NB4 (cell line): Measurements from ENCODE around the gene CRYBA2.

Source experiments
- DNase-seq: peaks from one replicate; pipeline ENCODE4 v3.0.0; 2010; ENCODE audit warnings: low read depth
- H3K4me3 ChIP-seq: one replicate; pipeline ENCODE4 v1.5.1; 2011; ENCODE audit warnings: mild to moderate bottlenecking, low read depth, low read length, moderate library complexity
- MYC ChIP-seq: IDR thresholded peaks from 2 replicates; pipeline ENCODE4 v1.6.1; 2011; ENCODE audit warnings: low read depth, low read length
- POLR2A ChIP-seq: IDR thresholded peaks from 2 replicates; pipeline ENCODE4 v1.6.1; 2011; ENCODE audit warnings: mild to moderate bottlenecking; ENCODE audit not compliant: insufficient read length; ENCODE audit errors: extremely low read depth
- TF ChIP-seq, protein P1 (sequence below): IDR thresholded peaks from one replicate; pipeline ENCODE4 v1.5.1; 2012; ENCODE audit warnings: low read depth, low read length
- TF ChIP-seq, protein P2 (sequence below): IDR thresholded peaks from 2 replicates; pipeline ENCODE4 v1.6.1; 2011; ENCODE audit warnings: low read depth, low read length

CRYBA2 gene

DNA sequence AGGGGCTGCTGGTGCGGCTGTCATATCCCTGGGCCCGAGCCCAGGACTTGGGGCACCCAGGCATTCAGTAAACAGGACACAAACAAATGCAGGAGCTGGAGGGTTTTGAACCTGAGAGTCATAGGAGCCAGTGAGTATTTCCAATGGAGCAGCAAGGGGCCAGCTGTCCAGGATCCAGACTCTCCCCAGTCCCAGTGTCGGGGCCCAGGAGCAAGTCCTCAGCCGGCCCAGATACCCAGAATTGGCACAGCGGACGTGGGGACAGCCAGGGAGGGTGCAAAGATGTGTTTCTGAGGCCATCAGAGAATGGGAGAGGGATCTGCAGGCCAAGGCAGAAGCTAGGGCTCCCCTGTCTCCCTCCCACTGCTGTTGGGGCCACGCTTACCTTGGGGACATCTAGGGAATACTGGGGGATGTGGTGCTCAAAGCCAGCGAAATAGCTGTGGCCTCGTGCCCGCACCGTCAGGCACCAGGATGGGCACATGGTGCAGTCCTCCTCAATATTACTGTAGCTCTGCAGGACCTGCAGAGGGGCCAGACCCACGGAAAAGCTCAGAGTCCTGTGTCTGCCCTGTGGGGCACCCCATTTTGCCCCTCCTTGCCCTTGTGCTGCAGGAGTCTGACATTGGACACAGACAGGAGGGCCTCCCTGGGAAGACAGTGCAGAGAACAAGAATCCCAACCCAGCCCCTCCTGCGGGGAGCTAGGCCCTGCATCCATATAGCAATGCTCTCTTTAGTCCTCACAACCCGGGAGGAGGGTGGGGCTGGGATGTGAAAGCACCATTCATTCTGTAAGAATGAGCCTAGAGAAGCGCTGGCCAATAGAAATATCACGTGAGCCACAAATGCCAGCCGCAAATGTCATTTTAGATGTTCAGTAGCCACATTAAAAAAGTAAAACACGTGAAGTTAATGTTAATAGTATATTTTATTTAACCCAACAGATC lies 32.7 kb upstream of the CRYBA2 start:
- TF ChIP-seq POLR2A (no peak), MYC (no peak)
- TF ChIP-seq, protein P1, sequence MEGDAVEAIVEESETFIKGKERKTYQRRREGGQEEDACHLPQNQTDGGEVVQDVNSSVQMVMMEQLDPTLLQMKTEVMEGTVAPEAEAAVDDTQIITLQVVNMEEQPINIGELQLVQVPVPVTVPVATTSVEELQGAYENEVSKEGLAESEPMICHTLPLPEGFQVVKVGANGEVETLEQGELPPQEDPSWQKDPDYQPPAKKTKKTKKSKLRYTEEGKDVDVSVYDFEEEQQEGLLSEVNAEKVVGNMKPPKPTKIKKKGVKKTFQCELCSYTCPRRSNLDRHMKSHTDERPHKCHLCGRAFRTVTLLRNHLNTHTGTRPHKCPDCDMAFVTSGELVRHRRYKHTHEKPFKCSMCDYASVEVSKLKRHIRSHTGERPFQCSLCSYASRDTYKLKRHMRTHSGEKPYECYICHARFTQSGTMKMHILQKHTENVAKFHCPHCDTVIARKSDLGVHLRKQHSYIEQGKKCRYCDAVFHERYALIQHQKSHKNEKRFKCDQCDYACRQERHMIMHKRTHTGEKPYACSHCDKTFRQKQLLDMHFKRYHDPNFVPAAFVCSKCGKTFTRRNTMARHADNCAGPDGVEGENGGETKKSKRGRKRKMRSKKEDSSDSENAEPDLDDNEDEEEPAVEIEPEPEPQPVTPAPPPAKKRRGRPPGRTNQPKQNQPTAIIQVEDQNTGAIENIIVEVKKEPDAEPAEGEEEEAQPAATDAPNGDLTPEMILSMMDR: no peak
- TF ChIP-seq, protein P2, sequence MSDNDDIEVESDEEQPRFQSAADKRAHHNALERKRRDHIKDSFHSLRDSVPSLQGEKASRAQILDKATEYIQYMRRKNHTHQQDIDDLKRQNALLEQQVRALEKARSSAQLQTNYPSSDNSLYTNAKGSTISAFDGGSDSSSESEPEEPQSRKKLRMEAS: no peak
- no peak for DNase-seq
- H3K4me3 ChIP-seq: no peak overlapping the region

DNA sequence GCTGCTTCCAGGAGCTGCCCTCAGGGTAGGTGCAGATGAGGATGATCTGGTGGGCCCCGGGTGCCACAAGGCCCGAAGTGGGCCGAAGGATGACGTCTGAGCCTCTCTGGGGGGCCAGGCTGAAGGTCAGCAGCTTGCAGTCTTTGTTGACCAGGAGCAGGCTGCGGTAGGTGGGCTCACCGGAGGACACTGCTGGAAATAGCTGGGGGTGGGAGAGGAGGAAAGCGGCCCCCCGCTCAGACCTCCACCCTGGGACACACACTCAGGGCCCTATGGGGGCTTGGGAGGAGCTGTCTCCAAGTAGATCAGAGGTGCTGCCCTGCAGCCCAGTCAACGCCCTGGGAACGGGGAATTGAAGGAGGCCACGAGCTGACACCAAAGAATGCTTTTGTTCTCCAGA lies 30.8 kb upstream of the CRYBA2 start:
- H3K4me3 ChIP-seq: no peak overlapping the region
- no peak for DNase-seq
- TF ChIP-seq MYC: no peak
- TF ChIP-seq, protein P2: no peak
- TF ChIP-seq, protein P1: no peak

DNA sequence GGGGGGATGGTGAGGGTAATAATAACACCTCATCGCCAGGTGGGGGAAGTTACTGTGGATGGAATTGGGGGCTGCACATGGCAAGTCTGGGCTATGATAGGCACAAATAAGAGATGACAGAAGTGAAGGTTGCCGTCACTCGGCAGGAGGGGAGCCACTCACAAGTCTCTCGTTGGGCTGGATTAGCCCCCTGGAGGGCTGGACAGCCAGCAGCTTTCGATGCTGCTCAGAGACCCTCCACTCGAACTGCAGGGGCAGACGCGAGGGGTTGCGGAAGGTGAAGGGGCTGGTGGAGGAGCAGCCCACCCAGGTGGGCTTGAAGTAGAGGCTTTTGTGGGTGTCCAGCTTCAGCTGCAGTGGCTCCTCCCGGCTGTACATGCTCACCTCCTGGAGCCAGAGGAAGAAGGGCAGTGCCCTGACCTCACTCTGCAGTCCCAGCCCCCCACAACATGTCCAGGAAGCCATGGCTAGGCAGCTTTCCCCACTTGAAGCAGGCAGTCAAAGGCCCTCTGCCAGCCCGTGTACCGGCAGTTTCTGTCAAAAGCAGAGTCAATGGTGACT lies 29.9 kb upstream of the CRYBA2 start:
- no peak overlapping the region for H3K4me3 ChIP-seq
- no peak for DNase-seq
- TF ChIP-seq, protein P1: no peak
- TF ChIP-seq, protein P2: no peak
- no peak for TF ChIP-seq MYC
- TF ChIP-seq POLR2A: no peak

DNA sequence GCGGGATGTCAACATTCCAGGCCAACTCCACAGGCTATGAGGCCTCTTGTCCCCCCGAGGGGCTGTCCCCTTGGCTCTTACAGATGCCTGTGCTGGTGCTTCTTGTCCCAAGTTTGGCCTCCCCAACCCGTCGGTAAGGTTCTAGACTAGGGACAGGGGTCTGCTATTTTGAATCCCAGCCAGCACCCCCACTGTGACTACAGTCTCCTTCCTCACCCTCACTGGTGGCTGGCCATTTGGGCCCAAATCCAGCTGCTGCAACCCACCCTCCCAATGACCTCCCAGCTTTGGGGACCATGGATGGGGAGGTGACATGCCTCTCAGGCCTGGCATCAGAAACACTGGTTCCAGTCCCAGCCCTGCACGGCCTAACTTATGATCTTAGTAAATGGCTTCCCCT lies 29.4 kb upstream of the CRYBA2 start:
- no peak overlapping the region for H3K4me3 ChIP-seq
- DNase-seq: no peak
- TF ChIP-seq, protein P1: no peak
- TF ChIP-seq POLR2A: no peak
- TF ChIP-seq, protein P2: no peak
- TF ChIP-seq MYC: no peak

DNA sequence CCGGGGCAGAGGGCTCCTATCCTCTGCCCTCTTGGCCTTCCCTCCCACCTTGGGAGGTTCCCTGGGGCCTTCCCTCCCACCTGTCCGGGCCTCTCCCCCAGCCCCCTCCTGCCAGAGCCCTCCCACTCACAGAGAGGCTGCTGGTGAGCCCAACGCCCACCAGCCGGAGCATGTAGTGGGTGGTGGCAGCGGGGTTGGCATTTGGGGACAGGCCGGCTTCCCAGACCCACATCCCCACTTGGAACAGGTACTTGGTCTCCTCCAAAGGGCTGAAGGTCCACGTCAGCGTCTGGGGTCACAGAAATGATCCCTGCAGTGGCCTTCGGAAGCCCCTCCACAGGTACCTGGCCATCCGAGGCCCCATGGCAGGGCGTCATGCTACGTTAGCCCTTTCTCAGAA lies 28.8 kb upstream of the CRYBA2 start:
- no peak overlapping the region for H3K4me3 ChIP-seq
- no peak for DNase-seq
- TF ChIP-seq POLR2A (no peak), MYC (no peak)
- TF ChIP-seq, protein P1: no peak
